KBM-7 (cell line): Measurements from ENCODE around the gene ZNF652.
A peak's percentile ranks its signal among the peaks of the same experiment; 100 is the strongest.
"Not testable (repeated sequence)": the region's sequence is repeated elsewhere in the genome, so short reads cannot be mapped to it uniquely, and the experiment has no call there.

Experiments used
- DNase-seq: peaks from one replicate; pipeline ENCODE4 v3.0.0-alpha.2; 2015
- in situ Hi-C: fragments of 300-500 bp; cut with MboI; formaldehyde crosslinking; loops from 2 replicates; pipeline ENCODE4 v1.14.3; 2020; ENCODE audit warnings: low sequenced_read_pairs, low pct_unique_long_range_greater_than_20kb, mixed read lengths

ZNF652 gene

DNA sequence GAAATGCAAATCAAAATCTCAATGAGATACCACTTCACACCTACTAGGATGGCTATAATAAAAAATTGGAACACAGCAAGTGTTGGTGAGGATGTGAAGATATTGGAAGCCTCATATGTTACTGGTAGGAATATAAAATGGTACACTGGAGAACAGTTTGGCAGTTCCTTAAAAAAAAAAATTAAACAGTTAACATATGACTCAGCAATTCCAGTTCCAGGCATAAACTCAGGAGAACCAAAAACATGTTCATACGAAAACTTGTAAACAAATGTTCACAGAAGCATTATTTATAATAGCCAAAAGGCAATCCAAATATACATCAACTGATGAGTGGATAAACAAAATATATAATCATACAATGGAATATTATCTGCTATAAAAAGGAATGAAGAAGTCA is 28.2 kb downstream of the ZNF652 start:
- DNase-seq = peak; percentile 32
- in situ Hi-C loops = no loop called here

DNA sequence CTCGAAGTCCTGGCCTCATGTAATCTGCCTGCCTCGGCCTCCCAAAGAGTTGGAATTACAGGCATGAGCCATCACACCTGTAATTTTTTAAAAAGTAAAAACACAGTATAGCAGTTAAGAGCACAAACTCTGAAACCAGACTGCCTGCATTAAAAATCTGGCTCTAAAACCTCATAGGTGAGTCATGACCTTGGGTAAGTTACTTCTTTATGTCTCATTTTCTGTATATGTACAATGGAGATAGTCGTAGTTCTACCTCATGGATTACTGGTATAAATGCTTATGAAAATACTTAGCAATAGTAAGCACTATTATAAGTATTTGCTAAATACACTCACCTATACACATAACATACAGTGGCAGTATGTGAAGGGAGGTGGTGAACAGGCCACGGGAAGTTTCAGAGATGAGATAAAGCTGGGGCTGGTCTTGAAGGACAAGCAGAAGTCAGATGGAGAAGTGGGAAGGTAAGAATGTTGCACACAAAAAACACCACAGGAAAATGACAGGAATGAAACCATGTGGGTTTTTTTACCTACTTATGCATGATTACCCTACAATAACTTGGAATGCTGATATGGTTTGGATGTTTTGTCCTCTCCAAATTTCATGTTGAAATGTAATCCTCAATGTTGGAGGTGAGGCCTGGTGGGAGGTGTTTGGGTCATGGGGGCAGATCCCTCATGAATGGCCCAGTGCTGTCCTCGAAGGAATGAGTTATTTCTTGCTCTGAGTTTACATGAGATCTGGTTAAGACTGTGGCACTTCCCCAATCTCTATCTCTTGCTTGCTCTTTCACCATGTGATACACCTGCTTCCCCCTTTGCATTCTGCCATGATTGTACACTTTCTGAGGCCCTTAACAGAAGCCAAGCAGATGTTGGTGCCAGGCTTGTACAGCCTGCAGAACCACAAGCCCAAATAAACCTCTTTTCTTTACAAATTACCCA is 33.9 kb downstream of the ZNF652 start:
- peak; percentile 76 for DNase-seq
- in situ Hi-C loops = no loop called here

- DNase-seq = no peak
- in situ Hi-C loops = no loop called here
These were observed 36.1 kb downstream of the ZNF652 start for GRCh38 chr17:49325980-49326379.

DNA sequence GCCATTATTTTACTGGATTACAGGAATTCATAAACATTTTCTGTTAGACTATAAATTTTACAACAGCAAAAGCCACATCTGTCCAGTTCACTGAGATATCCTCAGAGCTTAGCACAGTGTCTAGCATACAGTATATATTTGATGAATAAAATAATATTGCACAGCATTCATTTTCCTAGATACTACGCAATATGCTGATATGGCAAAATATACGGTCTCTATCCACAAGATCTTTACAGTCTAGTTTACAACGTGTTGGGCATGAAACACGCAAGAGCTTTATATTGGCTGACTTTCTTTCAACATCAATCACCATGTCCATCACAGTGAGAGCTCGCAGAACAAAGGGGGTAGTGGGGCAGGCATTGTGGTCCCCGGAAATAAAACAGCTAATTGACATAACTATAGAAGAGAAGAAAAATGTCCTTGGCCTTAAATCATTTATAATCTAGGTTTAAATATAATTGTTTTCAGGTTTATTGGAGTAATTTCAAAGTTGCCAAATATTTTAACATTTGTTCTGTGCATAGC is 43.5 kb downstream of the ZNF652 start:
- in situ Hi-C loops = loop anchor here (10.0 kb wide), 1 partner anchor 66 kb away; no protein-coding TSS in a partner anchor
- DNase-seq = no peak

DNA sequence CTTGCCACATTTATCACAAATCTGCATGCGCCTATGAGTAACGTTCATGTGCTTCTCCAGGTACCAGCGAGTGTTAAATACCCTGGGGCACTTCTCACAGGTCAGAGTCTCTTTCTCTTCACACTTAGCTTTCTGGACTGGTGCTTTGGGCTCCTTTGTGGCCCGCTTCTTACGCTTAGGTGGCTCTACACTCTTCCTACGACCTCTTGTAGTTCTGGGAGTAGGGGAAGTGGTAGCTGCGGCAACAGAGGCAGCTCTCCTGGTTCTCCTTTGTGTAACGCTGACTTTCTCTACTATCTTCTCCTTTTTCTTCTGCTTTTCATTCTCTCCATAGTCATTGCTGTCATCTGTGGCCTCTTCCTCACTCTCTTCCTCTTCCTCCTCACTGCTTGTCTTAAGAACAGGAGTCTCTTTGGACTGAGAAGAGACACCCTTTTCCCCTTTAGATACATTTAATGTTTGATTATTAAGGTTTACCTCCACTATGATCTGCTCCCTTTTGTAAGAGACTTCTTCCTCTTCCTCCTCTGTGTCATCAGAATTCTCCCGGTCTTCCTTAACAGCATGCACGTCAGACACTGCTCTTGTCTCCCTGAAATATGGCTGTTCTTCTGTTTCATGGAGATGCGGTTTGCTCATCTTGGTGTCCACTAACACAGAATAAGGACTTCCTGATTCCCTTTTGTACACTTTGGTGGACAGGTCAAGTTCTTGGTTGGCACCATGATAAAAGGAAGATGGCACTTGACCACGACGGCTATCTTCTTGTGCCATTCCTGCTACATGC is 45.0 kb downstream of the ZNF652 start:
- in situ Hi-C loops = loop anchor here (10.0 kb wide), 1 partner anchor 68 kb away; no protein-coding TSS in a partner anchor
- DNase-seq = peak; percentile 75

GRCh38 chr17:49316258-49316570 is 45.8 kb downstream of the ZNF652 start:
- in situ Hi-C loops = loop anchor here (10.0 kb wide), 1 partner anchor 69 kb away; no protein-coding TSS in a partner anchor
- DNase-seq = no peak

DNA sequence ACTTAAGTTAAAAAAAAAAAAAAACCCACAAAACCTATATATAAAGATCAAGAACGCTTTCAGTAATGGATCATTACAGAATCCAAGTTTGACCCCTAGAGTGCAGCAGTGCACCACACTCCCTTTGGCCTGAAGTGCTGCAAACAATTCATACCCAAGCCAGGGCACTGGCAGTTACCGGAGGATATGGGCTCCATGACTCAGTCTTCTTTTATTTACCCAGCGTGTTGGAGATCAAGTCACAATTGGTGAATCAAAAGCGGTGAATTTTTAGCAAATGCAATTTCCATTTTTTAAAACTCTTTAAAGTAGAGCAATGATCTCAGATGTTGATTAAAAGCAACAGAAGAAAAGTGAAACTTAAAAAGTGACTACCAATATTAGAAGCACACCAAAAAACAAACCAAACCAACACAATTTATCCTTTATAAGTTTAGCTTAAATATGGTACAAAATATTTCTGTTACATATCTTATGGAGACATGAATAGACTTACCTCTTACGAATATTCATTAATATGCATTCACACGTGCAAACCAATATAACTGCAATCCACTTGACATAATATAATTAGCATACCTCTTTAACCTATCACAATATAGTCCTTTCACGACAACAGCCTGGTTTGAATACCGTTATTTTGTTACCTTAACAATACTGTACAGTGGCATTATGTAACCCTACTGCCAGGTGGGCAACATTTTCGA is 46.3 kb downstream of the ZNF652 start:
- in situ Hi-C loops = loop anchor here (10.0 kb wide), 1 partner anchor 69 kb away; no protein-coding TSS in a partner anchor
- DNase-seq = peak; percentile 86

- in situ Hi-C loops = loop anchor here (10.0 kb wide), 1 partner anchor 72 kb away; no protein-coding TSS in a partner anchor
- no peak for DNase-seq
These were observed 49.3 kb downstream of the ZNF652 start for GRCh38 chr17:49312722-49313121.

DNA sequence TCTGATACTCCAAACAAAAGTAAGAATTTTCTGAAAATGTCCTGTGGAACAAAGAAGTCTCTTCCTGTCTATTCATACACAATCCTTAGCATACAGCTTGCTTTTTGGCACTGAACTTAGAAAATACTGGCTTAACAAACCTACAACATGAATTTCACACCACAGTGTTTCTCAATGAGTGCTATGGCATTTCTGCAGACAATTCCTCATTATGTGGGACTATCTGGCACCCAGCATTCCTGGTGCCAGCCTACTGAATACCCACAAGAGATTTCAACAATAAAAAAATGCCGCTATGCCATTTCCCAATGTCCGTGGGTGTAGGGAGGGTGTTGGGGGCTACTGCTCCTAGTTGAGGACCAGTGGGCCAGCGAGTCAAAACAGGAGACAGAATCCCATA is 62.1 kb downstream of the ZNF652 start:
- no peak for DNase-seq
- in situ Hi-C loops = no loop called here

DNA sequence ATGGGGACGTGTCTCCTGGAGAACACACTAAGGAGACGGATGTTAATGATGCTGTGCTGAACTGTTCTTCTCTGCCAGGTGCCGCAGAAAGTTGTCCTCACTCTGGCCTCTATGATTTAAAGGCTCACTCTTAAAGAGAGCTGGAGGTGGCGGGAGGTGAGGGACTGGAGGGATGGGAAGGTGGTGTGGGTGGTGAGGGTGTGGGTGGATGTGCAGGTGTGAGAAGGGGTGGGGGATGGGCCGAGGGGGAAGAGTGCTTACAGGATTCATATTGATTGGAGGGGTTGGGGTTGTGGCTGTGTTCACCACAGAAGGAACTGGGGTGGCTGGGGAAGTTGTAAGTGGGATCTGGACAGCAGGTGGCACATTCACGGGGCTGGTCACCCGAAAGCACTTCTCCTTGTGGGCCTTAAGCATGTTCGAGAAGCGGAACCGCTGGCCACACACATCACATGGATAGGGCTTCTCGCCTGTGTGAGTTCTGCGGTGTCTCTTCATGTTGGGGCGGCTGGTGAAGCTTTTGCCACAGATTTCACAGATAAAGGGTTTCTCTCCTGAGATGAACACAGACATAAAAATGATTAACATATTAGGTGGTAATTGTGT is 63.6 kb downstream of the ZNF652 start:
- in situ Hi-C loops = no loop called here
- no peak for DNase-seq

GRCh38 chr17:49297141-49297540 is 64.9 kb downstream of the ZNF652 start:
- no peak for DNase-seq
- in situ Hi-C loops = no loop called here

GRCh38 chr17:49294122-49294521 is 67.9 kb downstream of the ZNF652 start:
- in situ Hi-C loops = no loop called here
- DNase-seq = no peak

GRCh38 chr17:49292901-49293300 is 69.1 kb downstream of the ZNF652 start:
- DNase-seq = no peak
- in situ Hi-C loops = no loop called here

DNA sequence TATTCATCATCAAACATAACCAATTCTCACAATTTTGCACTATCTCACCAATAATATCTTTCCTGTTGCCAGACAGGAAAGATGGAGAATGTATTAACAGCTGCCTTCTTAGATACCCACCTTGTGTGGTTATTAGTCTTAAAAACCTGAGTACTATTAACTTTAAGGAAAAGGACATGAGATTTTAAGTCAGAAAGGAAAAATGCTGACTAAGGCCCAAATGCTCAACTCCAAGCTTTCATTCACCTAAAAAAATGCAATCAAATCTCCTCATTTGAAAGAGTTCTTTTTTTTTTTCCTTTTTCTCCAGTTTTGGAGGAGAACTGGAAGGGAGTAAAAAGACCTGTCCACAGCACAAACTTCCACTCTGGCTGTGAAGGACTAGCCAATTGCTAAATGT is 70.1 kb downstream of the ZNF652 start:
- in situ Hi-C loops = no loop called here
- no peak for DNase-seq

DNA sequence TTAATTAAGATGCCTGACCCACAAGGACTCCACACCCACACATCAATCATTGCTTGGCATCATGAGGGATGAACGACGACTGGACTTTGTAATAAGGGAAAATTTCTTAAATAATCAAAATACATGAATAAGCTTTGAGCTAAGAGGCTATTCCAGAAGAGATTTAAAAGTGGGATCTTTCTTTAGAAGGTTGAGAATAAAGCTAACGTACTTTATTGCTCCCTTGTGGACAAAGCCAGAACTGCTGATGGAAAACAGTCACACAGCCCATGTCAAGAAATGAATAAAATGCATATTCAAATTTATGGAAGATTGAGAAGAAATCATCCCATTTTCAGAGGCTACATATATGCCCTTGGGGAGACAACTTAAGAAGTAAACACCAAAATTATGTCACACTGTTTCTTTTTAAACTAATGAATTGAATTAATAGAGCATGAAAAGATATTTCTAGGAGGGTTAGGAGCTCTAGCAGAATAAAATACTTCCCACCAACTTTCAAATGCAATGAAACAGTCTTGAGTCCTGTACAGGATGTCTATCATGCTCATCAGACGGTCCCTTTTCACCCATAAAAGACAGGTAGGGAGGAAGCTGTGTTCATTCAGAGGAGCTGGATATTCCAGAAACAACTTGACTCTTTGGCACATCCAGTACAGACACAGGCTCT is 71.2 kb downstream of the ZNF652 start:
- in situ Hi-C loops = no loop called here

DNA sequence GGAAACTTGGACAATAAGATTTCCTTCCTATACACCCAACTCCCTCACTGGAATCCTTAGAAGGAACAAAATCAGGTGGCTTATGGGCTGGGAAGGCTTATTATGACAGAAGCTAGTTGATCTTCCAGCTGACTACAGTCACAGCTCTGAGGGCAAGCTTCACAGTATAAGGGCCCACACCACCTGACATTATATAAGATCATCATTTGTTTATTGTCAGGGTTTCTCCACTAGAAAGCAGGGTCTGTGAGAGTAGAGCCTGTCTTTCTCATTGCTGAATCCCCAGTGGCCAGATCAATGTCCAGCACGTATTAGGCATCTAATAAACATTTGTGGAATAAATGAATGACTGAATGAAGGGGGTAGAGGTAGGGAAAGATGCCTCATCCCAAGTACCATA is 73.7 kb downstream of the ZNF652 start:
- in situ Hi-C loops = no loop called here
- no peak for DNase-seq

More for the DNA sequence above, 71.2 kb downstream of the ZNF652 start:
- DNase-seq = peak; percentile 50

DNA sequence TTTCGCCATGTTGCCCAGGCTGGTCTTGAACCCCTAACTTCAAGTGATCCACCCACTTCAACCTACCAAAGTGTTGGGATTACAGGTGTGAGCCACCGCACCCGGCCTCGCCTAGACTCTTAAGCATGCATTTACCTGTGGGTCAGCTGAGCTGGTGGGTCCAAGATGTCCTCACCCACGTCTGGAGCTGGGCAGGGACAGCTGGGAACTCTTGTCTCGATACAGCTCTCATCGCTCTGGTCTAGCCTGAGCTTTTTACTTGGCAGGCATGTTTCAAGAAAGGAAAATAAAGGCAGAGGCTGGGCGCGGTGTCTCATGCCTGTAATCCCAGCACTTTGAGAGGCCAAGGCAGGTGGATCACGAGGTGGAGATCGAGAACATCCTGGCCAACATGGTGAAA is 74.6 kb downstream of the ZNF652 start:
- DNase-seq = no peak
- in situ Hi-C loops = no loop called here

- in situ Hi-C loops, DNase-seq: not testable (repeated sequence)
These were observed 75.6 kb downstream of the ZNF652 start for GRCh38 chr17:49286261-49286973.
